Measurements from ENCODE around the gene CILP2.

The CILP2 gene

GRCh38 chr19:19527371-19527656 is 10.8 kb upstream of the CILP2 start:
- H3K4me3 ChIP-seq (ENCODE audit: low read depth, low read length): no peak overlapping the region
- DNase-seq (ENCODE audit: low read depth): no peak

DNA sequence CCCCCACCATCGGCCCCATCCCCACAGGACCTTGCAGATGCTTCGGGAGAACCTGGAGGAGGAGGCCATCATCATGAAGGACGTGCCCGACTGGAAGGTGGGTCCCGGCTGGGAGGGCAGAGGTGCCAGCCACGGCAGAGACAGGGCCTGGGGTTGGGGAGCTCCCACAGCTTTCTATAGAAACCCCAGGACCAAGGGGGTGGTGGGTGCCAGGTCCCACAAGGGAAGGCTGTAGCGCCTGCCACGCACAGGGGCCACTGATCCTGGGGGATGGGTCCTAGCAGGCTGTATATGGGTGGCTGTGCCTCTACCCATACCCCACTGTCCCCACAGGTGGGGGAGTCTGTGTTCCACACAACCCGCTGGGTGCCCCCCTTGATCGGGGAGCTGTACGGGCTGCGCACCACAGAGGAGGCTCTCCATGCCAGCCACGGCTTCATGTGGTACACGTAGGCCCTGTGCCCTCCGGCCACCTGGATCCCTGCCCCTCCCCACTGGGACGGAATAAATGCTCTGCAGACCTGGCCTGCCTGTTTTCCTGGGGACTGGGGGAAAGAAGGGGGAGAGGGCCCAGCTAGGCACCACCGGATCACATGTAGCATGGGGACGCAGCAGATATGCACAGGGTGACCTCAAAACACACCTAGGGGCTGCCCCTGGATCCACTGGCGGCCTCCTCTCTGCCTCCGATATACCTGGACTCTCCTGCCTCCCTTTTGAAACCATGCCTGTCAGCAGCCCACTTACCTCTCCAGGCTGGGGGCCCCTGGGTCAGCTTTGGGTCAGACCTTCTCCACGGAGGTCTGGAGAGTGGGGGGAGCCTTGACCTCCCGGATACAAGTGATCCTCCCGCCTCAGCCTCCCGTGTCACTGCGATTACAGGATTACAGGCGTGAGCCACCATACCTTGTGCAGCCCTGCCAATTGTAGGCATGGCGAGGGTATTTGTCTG is 10.1 kb upstream of the CILP2 start:
- H3K4me3 ChIP-seq (ENCODE audit: low read depth, low read length): no peak overlapping the region
- DNase-seq (ENCODE audit: low read depth): no peak

DNA sequence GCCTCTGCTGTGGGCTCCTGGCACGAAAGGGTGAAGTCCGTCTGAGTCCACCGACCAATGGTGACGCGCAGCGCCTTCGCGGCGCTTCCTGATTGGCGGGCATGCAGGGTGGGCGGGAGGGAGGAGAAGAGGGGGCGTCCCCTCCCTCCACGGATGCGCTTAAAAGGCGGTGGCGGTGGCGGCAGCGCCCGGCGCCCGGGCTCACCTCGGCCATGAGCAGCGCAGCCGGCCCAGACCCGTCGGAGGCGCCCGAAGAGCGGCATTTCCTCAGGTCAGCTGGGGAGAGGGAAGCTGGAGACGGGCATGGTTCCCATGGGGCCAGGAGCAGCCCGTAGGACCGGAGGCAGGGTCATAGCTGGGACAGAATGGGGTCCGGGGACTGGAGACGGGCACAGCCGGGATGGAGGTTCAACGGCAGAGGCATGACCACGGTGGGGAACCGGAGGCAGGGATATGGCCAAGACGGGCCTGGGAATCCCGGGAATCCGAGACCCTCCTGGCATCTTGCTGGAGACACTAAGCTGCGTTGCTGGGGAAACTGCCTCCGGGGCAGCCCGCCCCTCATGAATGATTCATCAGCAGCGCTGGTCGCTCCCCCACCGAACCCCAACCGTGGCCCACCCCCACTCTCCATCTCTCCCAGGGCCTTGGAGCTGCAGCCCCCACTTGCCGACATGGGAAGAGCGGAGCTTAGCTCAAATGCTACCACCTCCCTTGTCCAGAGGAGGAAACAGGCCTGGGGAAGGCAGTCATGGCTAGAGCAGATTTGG is 9.2 kb upstream of the CILP2 start, which contains the start of gene YJEFN3:
Gene YJEFN3, plus strand, starts transcription at position 191 of the 770 bp plus-strand sequence. Its CDS starts 22 bp downstream, at position 213.
- H3K4me3 ChIP-seq (ENCODE audit: low read depth, low read length): peak within 1 kb of the TSS; percentile 24
- DNase-seq (ENCODE audit: low read depth): no peak

GRCh38 chr19:19529783-19530422 is 8.2 kb upstream of the CILP2 start:
- no peak for DNase-seq (ENCODE audit: low read depth)
- H3K4me3 ChIP-seq (ENCODE audit: low read depth, low read length): no peak overlapping the region

DNA sequence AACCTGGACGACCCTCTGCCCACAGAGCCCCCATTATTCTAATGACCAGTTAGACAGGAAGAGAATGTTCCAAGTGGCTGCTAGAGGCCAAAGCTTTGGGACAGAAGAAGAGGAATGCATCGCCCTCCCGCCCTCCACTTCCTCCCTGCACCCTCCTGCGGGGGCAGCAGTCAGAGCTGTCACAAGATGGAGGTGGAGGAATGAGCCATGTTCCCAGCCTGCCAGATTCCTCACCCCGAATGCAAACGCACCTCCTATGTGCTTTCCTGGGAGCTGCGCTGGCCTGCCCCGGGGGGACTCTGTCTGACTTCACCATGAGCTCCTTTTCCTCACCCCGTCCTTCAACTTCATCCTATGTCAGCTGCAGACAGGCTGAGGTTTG is 7.7 kb upstream of the CILP2 start:
- no peak for DNase-seq (ENCODE audit: low read depth)

DNA sequence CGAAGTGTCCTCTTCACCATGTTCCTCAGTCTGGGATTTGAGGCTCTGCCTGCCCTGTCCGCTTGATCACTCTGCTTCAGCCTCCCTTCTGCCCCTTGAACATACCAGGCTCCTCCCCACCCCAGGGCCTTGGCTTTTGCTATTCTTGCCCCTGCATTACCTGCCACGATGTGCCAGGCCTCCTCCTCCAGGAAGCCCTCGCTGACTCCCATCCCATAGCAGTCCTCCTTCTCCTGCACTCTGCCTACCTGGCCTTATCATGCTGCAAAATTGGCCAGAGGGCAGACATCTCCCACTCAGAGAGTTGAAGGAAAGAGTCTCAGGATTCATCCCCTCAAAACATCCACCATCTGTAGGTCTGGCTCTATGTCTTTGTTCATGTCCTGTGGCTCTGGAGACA is 7.2 kb upstream of the CILP2 start:
- DNase-seq (ENCODE audit: low read depth): no peak
- H3K4me3 ChIP-seq (ENCODE audit: low read depth, low read length): no peak overlapping the region

More for the DNA sequence above, 7.7 kb upstream of the CILP2 start:
- H3K4me3 ChIP-seq (ENCODE audit: low read depth, low read length): no peak overlapping the region

DNA sequence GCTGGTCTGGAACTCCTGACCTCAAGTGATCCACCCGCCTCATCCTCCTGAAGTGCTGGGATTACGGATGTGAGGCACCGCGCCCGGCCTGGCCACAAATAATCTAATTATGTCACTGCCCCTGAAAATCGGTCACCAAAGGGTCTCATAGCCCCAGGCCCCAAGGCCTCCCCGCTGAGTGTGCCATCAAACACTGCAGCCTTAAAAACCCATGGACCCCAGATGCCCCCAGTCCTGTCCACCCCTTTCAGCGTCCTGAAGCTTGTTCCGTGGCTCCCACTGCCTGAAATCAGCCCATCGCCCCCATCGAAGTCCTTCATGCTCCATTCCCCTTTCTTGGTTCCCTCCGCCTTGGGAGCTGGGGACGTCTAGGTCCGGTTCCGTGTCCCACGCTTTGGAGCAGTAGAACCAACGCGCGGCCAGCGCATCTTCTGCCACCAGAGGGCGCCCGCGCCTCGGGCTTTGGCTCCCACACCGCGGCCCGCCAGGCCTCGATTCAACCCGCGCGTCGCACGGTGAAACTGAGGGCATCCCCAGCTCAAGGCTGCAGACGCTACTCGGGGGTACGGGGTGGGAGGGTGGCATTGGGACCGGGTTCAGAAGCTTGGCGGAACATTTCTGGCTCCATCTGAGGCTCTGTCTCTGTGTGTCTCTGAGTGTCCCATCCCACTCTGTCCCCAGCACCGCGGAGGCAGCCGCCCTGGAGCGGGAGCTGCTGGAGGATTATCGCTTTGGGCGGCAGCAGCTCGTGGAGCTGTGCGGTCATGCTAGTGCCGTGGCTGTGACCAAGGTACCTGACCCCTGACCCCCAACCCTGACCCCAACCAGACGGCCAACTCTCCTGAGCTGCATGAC is 5.9 kb upstream of the CILP2 start:
- no peak for DNase-seq (ENCODE audit: low read depth)

GRCh38 chr19:19532806-19533701 is 5.0 kb upstream of the CILP2 start:
- DNase-seq (ENCODE audit: low read depth): no peak
- H3K4me3 ChIP-seq (ENCODE audit: low read depth, low read length): no peak overlapping the region

More for the DNA sequence above, 5.9 kb upstream of the CILP2 start:
- no peak overlapping the region for H3K4me3 ChIP-seq (ENCODE audit: low read depth, low read length)

GRCh38 chr19:19533841-19534240 is 4.2 kb upstream of the CILP2 start:
- no peak overlapping the region for H3K4me3 ChIP-seq (ENCODE audit: low read depth, low read length)
- DNase-seq (ENCODE audit: low read depth): no peak

DNA sequence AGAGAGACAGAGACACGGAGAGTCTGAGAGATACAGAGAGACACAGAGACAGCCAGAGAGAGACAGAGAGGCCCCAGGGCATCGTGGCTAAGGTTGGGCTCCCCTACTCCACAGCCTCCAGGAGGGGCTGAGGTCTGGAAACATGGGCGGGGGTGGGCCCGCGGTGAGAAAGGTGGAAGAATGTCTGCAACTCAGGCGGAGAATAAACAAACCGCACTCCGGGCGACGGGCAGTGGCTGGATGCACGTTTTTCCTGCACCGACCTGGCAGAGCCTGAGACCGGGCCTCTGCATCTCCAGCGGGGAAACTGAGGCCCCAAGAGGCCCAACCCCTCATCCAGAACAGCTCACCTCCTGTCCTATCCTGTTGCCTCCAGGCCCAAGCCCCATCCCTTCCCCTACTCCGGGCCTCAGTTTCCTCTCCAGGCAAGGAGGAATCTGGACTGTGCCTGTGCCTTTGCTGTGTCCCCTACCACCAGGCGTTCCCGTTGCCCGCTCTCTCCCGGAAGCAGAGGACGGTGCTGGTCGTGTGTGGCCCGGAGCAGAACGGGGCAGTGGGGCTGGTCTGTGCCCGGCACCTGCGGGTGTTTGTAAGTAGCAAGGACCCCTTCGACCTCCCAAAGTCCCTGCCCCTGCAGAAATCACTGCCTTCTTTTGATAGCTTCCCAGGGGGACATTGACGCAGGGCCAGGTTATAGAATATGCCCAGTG is 3.4 kb upstream of the CILP2 start:
- DNase-seq (ENCODE audit: low read depth): no peak
- H3K4me3 ChIP-seq (ENCODE audit: low read depth, low read length): no peak overlapping the region

- DNase-seq (ENCODE audit: low read depth): no peak
- no peak overlapping the region for H3K4me3 ChIP-seq (ENCODE audit: low read depth, low read length)
Observed at GRCh38 chr19:19535311-19536191, 2.5 kb upstream of the CILP2 start.

DNA sequence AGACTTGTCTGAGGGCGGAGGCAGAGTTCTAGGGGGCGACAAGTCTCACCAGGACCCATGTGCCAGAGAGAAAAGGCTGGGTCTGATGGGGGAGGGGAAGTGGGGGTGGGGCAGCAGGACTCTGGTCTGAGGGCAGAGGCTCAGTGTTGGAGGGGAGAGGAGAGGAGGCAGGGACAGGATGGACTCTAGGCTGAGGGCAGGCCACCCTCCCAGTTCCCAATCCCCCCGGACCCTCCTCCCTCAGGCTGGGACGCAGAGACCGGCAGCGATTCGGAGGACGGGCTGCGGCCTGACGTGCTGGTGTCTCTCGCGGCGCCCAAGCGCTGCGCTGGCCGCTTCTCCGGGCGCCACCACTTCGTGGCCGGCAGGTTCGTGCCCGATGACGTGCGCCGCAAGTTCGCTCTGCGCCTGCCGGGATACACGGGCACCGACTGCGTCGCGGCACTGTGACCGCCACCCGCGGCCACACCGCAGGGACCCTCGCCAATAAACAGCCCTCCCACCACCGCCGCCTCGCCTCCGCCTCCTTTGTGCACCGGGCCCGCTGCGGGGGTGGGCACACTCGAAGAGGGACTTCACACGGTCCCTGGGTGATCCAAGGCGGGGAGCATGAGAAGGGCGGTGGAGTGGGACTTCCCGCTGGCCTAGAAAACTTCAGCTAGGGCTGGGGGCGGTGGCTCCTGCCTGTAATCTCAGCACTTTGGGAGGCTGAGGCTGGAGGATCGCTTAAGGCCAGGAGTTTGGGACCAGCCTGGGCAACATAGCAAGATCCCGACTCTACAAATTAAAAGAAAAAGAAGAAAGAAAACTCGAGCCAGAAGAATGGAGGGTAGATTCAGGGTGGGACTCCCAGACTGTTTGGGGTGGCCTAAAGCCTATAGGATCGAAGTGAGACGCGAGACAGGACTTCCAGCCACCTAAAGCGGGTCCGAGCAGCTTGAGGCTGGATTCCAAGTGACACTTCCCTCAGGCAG is 703 bp upstream of the CILP2 start:
- H3K4me3 ChIP-seq (ENCODE audit: low read depth, low read length): no peak overlapping the region
- no peak for DNase-seq (ENCODE audit: low read depth)

GRCh38 chr19:19538785-19539166 is 711 bp downstream of the CILP2 start:
- peak overlapping the region; percentile 34 for H3K4me3 ChIP-seq (ENCODE audit: low read depth, low read length)
- DNase-seq (ENCODE audit: low read depth): no peak

GRCh38 chr19:19539698-19540063 is 1.6 kb downstream of the CILP2 start:
- H3K4me3 ChIP-seq (ENCODE audit: low read depth, low read length): no peak overlapping the region
- DNase-seq (ENCODE audit: low read depth): no peak

- DNase-seq (ENCODE audit: low read depth): no peak
- peak overlapping the region; percentile 23 for H3K4me3 ChIP-seq (ENCODE audit: low read depth, low read length)
Observed at GRCh38 chr19:19540064-19540714, 2.1 kb downstream of the CILP2 start.

All from skeletal muscle cell (primary cell).